Erythroblast (primary cell): ENCODE results near the gene EPM2A.

ENCODE experiments used
- GATA1 ChIP-seq: IDR thresholded peaks from 2 replicates; pipeline ENCODE4 v1.6.1; 2011; ENCODE audit warnings: low read depth, mild to moderate bottlenecking, control low read depth, low read length, moderate library complexity
- POLR2A ChIP-seq: IDR thresholded peaks from 2 replicates; pipeline ENCODE4 v1.6.1; 2011; ENCODE audit warnings: mild to moderate bottlenecking, low read length

DNA sequence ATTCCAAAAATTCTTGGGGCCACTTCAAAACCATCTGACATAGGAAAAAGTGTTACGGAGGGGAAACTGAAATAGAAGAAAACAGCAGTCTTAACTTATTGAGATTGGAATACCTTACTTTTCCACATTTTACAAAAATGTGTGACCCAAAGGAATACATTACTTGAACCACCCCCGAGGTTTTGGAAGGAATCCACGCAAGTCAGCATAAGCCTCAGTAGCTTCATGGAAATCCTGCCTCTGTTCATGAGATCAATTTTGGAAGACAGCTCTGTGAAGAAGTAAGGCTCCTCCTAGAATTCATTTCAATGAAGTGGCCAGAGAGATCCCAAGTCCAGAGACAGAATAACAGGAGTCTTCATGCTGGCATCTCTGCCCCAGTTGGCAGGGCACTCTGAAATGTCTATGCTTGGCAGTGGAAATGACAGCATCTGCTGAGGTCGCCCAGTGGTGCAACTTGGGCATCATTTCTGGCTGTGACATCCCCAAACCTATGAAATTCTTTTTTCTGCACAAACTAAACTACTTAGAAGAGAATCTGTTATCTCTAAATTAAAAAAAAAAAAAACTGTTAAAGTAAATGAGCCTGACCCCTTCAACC is 132.5 kb downstream of the EPM2A start:
- TF ChIP-seq POLR2A (no peak), GATA1 (no peak)
